HG03521 (cell line): ENCODE results near the gene ATRAID.
A peak's percentile ranks its signal among the peaks of the same experiment; 100 is the strongest.
"Not testable (repeated sequence)": the region's sequence is repeated elsewhere in the genome, so short reads cannot be mapped to it uniquely, and the experiment has no call there.

Experiments used
- ATAC-seq: cut with Tn5 transposase; IDR thresholded peaks from one replicate; pipeline ENCODE4 v1.9.1; 2021; ENCODE audit warnings: mild to moderate bottlenecking, moderate library complexity; ENCODE audit not compliant: unreplicated experiment

Gene ATRAID

DNA sequence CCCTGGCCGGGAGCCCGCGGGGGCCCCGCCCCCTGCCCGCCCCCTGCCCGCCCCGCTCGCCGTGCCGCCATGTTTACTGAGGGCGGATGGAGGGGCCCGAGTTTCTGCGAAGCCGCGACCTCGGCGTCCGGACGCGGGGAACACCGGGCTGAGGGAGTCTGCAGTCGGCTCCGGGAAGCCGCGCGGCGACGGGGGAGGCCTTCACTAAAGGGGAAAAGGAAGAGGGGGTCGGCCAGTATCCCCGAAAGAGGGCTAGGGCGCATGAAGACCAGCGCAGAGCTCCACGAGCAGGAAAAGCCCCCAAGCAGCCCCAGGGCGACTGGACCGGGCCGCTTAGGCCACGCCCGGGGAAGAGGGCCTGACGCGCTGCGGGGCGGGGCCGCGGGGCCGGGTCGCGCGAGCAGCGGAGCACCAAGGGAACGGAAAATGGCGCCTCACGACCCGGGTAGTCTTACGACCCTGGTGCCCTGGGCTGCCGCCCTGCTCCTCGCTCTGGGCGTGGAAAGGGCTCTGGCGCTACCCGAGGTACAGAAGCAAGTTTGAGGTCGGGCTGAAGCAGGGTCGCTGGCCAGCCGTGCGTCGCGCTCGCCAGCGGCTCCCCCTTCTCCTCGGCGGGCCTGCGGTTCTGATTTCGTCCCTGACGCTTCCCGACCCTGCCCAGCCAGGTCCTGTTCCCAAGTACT, at the start of gene ATRAID, which contains the start of gene SLC5A6:
TSS of gene ATRAID (plus strand) at position 99 of the 683 bp plus-strand sequence. CDS start at position 427, 328 bp downstream.
TSS of gene SLC5A6 (minus strand) at position 326 of the 683 bp plus-strand sequence. CDS start 4,618 bp downstream, outside the sequence.
- peak; percentile 78 for ATAC-seq

DNA sequence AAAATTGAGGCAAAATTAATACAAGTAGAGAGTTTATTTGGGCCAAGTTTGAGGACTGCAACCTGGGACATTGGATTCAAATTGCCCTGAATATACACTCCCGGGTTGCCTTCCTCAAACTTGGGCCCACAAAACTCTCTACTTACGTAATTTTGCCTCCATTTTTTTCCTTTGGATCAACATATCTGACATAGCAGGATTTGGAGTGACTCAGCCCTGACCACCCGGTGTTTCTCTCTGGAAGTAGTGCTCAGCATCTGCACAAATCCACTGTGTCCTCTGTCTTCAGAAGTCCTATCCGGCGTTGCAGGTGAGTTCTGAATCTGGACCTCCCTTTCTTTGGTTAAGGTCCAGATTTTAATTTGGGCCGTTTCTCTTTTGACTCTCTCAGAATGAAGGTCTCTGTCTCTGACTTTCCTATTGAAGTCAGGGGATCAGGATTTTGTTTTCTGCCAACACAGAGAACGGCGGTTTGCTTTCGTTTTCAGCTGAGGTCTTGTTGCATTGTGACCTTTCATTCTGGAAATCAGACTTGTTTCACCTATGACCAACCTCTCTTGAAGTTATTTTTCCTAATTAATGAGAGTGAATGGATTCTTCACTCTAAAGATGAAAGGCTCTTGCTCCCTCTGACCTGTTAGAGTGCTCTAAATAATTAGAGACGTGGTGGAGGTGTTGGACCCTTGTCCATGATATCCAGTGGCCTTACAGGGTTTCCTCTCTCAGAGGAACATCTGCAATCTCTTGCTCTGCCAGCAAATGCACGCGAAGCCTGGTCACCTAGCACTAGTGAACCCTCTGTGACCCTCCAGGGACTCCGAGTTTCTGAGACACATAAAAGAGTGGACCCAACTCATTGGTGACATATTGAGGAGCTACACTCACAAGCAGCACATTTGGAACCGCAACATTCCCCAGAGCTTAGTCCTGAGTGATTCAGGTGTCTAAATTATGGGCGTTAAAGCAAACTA, 49.4 kb upstream of the ATRAID start:
- ATAC-seq, result no peak

DNA sequence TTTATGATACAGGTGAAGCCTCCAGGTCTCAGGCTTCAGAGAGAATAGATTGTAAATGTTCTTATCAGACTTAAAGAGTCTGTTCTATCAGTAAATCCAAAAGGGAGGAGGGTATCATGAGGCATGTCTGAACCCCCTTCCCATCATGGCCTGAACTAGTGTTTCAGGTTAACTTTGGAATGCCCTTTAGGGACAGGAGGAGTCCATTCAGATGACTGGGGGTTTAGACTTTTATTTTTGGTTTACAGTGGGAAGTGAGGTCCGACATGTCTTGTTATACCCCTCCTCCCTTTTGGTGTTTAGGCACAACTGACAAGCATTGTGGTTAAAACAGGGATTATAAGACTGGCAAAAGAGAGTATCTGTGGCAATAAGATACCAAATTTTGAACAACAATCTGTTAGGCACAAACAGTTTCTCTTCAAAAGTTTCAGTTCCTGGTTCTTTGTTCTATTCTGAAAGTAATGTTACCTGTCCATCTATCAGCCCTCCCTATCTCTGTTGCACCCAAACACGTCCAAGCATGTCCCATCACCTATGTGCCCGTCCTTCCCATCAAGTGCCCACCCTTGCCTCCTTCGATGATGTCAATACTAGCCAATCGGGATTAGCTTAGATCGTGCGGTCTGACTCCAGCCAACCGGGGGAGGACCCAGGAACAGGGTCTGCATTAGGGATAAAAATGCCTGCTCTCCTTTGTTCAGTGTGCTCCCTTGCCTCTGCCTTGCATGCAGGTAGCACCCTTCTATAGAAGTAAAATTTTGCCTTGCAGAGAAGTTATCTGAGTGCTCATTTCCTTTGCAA, 46.7 kb upstream of the ATRAID start:
- no peak for ATAC-seq

DNA sequence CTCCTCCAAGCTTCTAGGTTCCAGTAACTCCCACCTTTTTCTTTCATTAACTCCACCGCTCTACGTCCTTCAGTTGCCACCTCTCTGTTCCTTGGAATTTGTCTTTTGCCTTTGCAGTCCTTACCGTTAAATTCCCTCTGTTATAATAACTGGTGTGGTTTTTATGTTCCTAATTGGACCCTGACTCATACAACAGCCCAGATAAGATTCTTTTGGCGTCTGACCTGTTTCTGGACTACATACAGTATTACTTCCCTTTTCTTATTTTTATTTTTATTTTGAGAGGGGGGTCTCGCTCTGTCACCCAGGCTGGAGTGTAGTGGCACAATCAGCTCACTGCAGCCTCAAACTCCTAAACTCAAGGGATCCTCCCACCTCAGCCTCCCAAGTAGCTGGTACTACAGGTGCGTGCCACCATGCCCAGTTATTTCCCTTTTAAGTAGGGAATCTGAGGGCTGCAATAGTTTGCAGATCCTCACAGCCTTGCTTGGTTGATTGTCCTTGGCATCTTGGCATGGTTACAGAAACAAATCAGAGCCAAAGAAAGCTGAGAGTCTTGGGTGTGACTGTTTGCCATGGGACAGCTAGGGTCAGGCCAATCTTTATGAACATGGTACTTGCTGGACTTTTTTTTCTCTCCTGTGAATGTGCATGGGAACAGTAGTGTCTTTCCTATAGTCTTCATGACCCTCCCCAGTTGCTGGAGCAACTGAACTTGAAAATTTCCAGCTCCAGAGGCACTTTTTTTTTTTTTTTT, 41.1 kb upstream of the ATRAID start:
- ATAC-seq, result no peak

- ATAC-seq, result no peak
Observed at GRCh38 chr2:27171351-27171848, 40.4 kb upstream of the ATRAID start.

DNA sequence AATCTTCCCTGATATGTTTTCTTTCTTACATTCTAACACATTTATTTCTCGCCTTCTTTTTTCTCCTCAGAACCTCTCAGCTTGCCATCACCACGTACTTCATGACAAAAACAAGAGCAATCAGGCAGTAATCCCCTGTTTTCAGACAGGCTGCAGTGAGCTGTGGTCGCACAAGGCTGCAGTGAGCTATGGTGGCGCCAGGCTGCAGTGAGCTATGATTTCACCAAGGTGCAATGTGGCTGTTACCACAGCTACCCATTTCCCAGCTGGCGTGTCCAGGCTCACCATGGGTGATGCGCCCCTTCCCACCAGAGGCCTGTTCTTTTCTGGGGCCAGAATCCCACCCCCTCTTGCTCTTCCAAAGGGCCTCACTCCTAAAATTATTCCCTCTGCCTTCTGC, 37.2 kb upstream of the ATRAID start:
- no peak for ATAC-seq

- no peak for ATAC-seq
Observed at GRCh38 chr2:27175330-27175729, 36.5 kb upstream of the ATRAID start.

DNA sequence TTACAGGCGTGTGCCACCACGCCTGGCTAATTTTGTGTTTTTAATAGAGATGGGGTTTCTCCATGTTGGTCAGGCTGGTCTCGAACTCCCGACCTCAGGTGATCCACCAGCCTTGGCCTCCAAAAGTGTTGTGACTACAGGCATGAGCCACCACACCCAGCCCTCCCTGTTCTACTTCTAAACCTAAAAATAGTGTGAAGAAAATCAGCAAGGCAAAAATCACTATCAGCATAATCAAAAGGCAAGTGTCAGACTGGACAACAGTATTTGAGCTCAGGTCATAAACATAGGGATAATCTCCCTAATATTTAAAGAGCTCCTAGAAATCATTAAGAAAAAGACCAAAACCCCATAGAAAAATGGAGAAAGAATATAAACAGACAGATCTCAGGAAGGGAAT, 36.1 kb upstream of the ATRAID start:
- not testable (repeated sequence) for ATAC-seq

- ATAC-seq, result no peak
Observed at GRCh38 chr2:27177441-27178351, 34.1 kb upstream of the ATRAID start.

- ATAC-seq, result no peak
Observed at GRCh38 chr2:27178469-27178868, 33.4 kb upstream of the ATRAID start.

- ATAC-seq, result no peak
Observed at GRCh38 chr2:27179344-27180000, 32.4 kb upstream of the ATRAID start.

GRCh38 chr2:27182346-27182745, 29.5 kb upstream of the ATRAID start:
- ATAC-seq, result no peak

GRCh38 chr2:27184115-27184514, 27.7 kb upstream of the ATRAID start:
- ATAC-seq, result no peak

- no peak for ATAC-seq
Observed at GRCh38 chr2:27185331-27186026, 26.4 kb upstream of the ATRAID start.

DNA sequence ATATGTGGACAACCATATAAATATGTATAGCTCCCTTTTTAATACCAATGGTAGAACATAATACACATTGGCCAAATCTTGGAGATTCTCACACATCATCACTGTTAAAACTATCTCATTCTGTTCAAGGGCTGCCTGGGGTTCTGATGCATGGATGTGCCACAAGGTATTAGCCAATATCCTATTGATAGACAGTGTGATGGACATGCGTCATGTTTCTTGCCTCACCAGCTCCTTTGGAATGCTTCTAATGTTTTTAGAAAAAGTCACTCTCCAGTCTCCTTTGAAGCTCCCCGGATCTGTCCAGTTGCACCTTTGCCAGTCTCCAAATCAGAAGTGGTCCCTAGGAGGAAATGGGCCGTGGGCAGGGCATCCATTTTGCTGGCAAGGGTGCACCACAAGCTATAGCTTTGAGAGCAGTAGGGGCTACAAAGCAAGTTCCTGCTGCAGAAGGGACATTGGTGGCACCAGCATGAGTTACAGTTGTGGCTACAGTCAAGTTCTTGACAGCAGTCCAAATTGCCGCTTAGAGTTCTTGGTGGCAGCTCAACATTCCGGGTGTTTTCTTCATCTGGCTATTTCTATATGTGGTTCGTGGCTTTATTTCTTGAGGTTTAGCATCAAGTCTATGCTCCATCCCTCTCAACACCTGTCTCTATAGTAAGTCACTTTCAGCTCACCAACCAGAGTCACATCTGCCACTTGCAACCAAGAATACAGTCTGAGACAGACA, 25.1 kb upstream of the ATRAID start:
- no peak for ATAC-seq

GRCh38 chr2:27189989-27190388, 21.9 kb upstream of the ATRAID start:
- no peak for ATAC-seq
